GM23248 (cell line): Measurements from ENCODE around the gene ZNF521.

Experiments
- EZH2 ChIP-seq: fragments of 200-600 bp; sonication (generic); IDR thresholded peaks from 2 replicates; pipeline ENCODE4 v1.6.1; 2018; ENCODE audit warnings: antibody characterized with exemption, mild to moderate bottlenecking; ENCODE audit not compliant: insufficient read depth, poor library complexity, severe bottlenecking
- EZH2phosphoT487 ChIP-seq: fragments of 200-600 bp; sonication (generic); IDR thresholded peaks from 2 replicates; pipeline ENCODE4 v1.6.1; 2018; ENCODE audit warnings: antibody characterized with exemption, moderate library complexity, mild to moderate bottlenecking, low read depth; ENCODE audit not compliant: insufficient read depth

DNA sequence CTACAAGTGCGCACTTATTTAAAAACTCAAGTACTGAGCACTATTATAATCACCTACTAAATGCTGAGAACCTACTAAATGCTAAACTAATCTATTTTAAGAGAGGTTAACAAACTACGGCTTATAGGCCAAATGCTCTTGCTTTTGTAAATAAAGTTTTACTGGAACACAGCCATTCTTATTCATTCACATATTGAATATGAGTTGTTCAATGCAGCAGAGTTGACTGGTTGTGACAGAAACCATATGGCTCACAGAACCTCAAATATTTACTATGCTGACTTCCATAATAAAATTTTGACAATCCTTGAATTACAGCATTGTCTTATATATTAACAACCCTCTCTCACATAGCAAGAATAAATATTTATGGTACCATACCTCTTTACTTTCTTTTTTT is 103.2 kb downstream of the ZNF521 start:
- TF ChIP-seq EZH2 (no peak), EZH2phosphoT487 (no peak)
